ENCODE measurements around the gene PRSS27.

Gene PRSS27

GRCh38 chr16:2737895-2738418 is 17.9 kb upstream of the PRSS27 start:
- no peak overlapping the region for H3K27ac ChIP-seq
- TF ChIP-seq CTCF (IDR thresholded peaks at IDR 0.05) (no peak), ZFX (IDR thresholded peaks at IDR 0.05; ENCODE audit: borderline replicate concordance) (no peak)

- no peak overlapping the region for H3K27ac ChIP-seq
- no peak for TF ChIP-seq CTCF (IDR thresholded peaks at IDR 0.05)
- no peak for TF ChIP-seq ZFX (IDR thresholded peaks at IDR 0.05; ENCODE audit: borderline replicate concordance)
Measured at GRCh38 chr16:2737238-2737605, 17.2 kb upstream of the PRSS27 start.

- TF ChIP-seq ZFX (IDR thresholded peaks at IDR 0.05; ENCODE audit: borderline replicate concordance) (no peak), CTCF (IDR thresholded peaks at IDR 0.05) (no peak)
- H3K27ac ChIP-seq: no peak overlapping the region
Measured at GRCh38 chr16:2736476-2737237, 16.6 kb upstream of the PRSS27 start.

GRCh38 chr16:2734844-2735515 is 15.0 kb upstream of the PRSS27 start:
- no peak overlapping the region for H3K27ac ChIP-seq
- no peak for TF ChIP-seq ZFX (IDR thresholded peaks at IDR 0.05; ENCODE audit: borderline replicate concordance)
- TF ChIP-seq CTCF (IDR thresholded peaks at IDR 0.05): no peak

GRCh38 chr16:2728034-2728433 is 8.0 kb upstream of the PRSS27 start:
- TF ChIP-seq ZFX (IDR thresholded peaks at IDR 0.05; ENCODE audit: borderline replicate concordance) (no peak), CTCF (IDR thresholded peaks at IDR 0.05) (no peak)
- H3K27ac ChIP-seq: no peak overlapping the region

GRCh38 chr16:2726923-2727322 is 6.9 kb upstream of the PRSS27 start:
- no peak overlapping the region for H3K27ac ChIP-seq
- TF ChIP-seq CTCF (IDR thresholded peaks at IDR 0.05): no peak
- TF ChIP-seq ZFX (IDR thresholded peaks at IDR 0.05; ENCODE audit: borderline replicate concordance): no peak

GRCh38 chr16:2724816-2725348 is 4.9 kb upstream of the PRSS27 start:
- TF ChIP-seq ZFX (IDR thresholded peaks at IDR 0.05; ENCODE audit: borderline replicate concordance) (no peak), CTCF (IDR thresholded peaks at IDR 0.05) (no peak)
- no peak overlapping the region for H3K27ac ChIP-seq

Data from 22Rv1 (cell line).